Embryonic facial prominence (tissue), 1 donor: ENCODE measurements around the gene IFI27L1.

Experiments
- DNase-seq: peaks from one replicate; pipeline ENCODE4 v3.0.0-alpha.2; 2016; ENCODE audit errors: extremely low spot score

IFI27L1 gene

GRCh38 chr14:94079891-94080620 lies 1.1 kb upstream of the IFI27L1 start:
- no peak for DNase-seq

GRCh38 chr14:94081386-94081820 lies 293 bp downstream of the IFI27L1 start:
- DNase-seq = no peak

- DNase-seq = no peak
Measured at GRCh38 chr14:94087891-94088290, 6.8 kb downstream of the IFI27L1 start.

- no peak for DNase-seq
Measured at GRCh38 chr14:94088516-94088915, 7.4 kb downstream of the IFI27L1 start.

GRCh38 chr14:94089479-94089878 lies 8.4 kb downstream of the IFI27L1 start:
- no peak for DNase-seq

GRCh38 chr14:94093418-94093817 lies 12.3 kb downstream of the IFI27L1 start:
- no peak for DNase-seq

- DNase-seq = no peak
Measured at GRCh38 chr14:94097091-94097490, 16.0 kb downstream of the IFI27L1 start.

- DNase-seq = no peak
Measured at GRCh38 chr14:94098326-94098992, 17.3 kb downstream of the IFI27L1 start.

- DNase-seq = no peak
Measured at GRCh38 chr14:94099006-94099405, 17.9 kb downstream of the IFI27L1 start.

GRCh38 chr14:94100847-94101246 lies 19.7 kb downstream of the IFI27L1 start:
- DNase-seq = no peak

- no peak for DNase-seq
Measured at GRCh38 chr14:94101748-94102147, 20.6 kb downstream of the IFI27L1 start.

- no peak for DNase-seq
Measured at GRCh38 chr14:94102768-94103482, 21.8 kb downstream of the IFI27L1 start.

- DNase-seq = no peak
Measured at GRCh38 chr14:94103554-94104150, 22.5 kb downstream of the IFI27L1 start.

- DNase-seq = no peak
Measured at GRCh38 chr14:94104731-94105130, 23.6 kb downstream of the IFI27L1 start.

- DNase-seq = no peak
Measured at GRCh38 chr14:94109915-94110250, 28.8 kb downstream of the IFI27L1 start.

- no peak for DNase-seq
Measured at GRCh38 chr14:94110552-94111181, 29.6 kb downstream of the IFI27L1 start, which contains the start of gene IFI27. Gene IFI27, plus strand, starts transcription at chr14:94110736.

- DNase-seq = no peak
Measured at GRCh38 chr14:94111276-94112095, 30.4 kb downstream of the IFI27L1 start.

- no peak for DNase-seq
Measured at GRCh38 chr14:94112513-94113063, 31.5 kb downstream of the IFI27L1 start.

- DNase-seq = no peak
Measured at GRCh38 chr14:94113073-94113472, 32.0 kb downstream of the IFI27L1 start.

- no peak for DNase-seq
Measured at GRCh38 chr14:94113490-94113889, 32.4 kb downstream of the IFI27L1 start.
